HepG2 (cell line): ENCODE measurements around the gene SLC16A11.

ENCODE experiments used
- CBX2 ChIP-seq, 2 experiments: fragments of 200-600 bp in 1 of 2; sonication (generic); formaldehyde crosslinking in 1 of 2; IDR thresholded peaks; 2 replicates each; pipeline versions ENCODE4 v1.7.0 to v1.8.1; 2018 to 2022; ENCODE audit warnings: low read depth in 2 of 2, low read length in 1 of 2, mild to moderate bottlenecking in 1 of 2, missing genetic modification reagents in 1 of 2
- CHCHD3 ChIP-seq: sonication (generic); formaldehyde crosslinking; IDR thresholded peaks from 2 replicates; pipeline ENCODE4 v1.8.0; 2022; ENCODE audit warnings: mild to moderate bottlenecking, missing genetic modification reagents, moderate library complexity
- CHD2 ChIP-seq: IDR thresholded peaks from 2 replicates; pipeline ENCODE4 v1.6.1; 2011; ENCODE audit warnings: low read depth, low read length, improper control_type of control experiment
- HDAC6 ChIP-seq: fragments of 200-600 bp; sonication (generic); IDR thresholded peaks from 2 replicates; pipeline ENCODE4 v1.7.0; 2017; ENCODE audit warnings: mild to moderate bottlenecking, antibody characterized with exemption, low read length, low read depth
- HOXA5 ChIP-seq: sonication (generic); formaldehyde crosslinking; IDR thresholded peaks from 2 replicates; pipeline ENCODE4 v1.4.0; 2020; ENCODE audit warnings: missing genetic modification reagents
- NR1H2 ChIP-seq: sonication (generic); formaldehyde crosslinking; IDR thresholded peaks from 2 replicates; pipeline ENCODE4 v1.8.1; 2022; ENCODE audit warnings: low read depth, missing genetic modification reagents, borderline replicate concordance
- SP2 ChIP-seq: sonication (generic); formaldehyde crosslinking; IDR thresholded peaks from 2 replicates; pipeline ENCODE4 v1.5.1; 2020; ENCODE audit warnings: mild to moderate bottlenecking, missing genetic modification reagents
- ZNF720 ChIP-seq: sonication (generic); formaldehyde crosslinking; IDR thresholded peaks from 2 replicates; pipeline ENCODE4 v1.4.0; 2020; ENCODE audit warnings: missing genetic modification reagents

- no peak for TF ChIP-seq CHCHD3 (CRISPR knock-in tag)
- no peak for TF ChIP-seq SP2 (CRISPR knock-in tag)
- TF ChIP-seq CBX2 (IDR thresholded peaks at IDR 0.05; ENCODE audit: low read depth, low read length): no peak
- no peak for TF ChIP-seq CBX2 (CRISPR knock-in tag; IDR thresholded peaks at IDR 0.05; ENCODE audit: low read depth)
- no peak for TF ChIP-seq NR1H2
- TF ChIP-seq CHD2: no peak
- no peak for TF ChIP-seq HOXA5
- TF ChIP-seq ZNF720 (CRISPR knock-in tag): no peak
- no peak for TF ChIP-seq HDAC6
Measured at GRCh38 chr17:7029096-7029495, 14.8 kb downstream of the SLC16A11 start.
